ENCODE data around the gene DCAF6. TPM values are rescaled to one million over a fixed set of nuclear protein-coding genes. Genes with fewer than 3 reads are reported as not detected.
"Not testable (repeated sequence)": the region's sequence is repeated elsewhere in the genome, so short reads cannot be mapped to it uniquely, and the experiment has no call there.

The DCAF6 gene, protein sequence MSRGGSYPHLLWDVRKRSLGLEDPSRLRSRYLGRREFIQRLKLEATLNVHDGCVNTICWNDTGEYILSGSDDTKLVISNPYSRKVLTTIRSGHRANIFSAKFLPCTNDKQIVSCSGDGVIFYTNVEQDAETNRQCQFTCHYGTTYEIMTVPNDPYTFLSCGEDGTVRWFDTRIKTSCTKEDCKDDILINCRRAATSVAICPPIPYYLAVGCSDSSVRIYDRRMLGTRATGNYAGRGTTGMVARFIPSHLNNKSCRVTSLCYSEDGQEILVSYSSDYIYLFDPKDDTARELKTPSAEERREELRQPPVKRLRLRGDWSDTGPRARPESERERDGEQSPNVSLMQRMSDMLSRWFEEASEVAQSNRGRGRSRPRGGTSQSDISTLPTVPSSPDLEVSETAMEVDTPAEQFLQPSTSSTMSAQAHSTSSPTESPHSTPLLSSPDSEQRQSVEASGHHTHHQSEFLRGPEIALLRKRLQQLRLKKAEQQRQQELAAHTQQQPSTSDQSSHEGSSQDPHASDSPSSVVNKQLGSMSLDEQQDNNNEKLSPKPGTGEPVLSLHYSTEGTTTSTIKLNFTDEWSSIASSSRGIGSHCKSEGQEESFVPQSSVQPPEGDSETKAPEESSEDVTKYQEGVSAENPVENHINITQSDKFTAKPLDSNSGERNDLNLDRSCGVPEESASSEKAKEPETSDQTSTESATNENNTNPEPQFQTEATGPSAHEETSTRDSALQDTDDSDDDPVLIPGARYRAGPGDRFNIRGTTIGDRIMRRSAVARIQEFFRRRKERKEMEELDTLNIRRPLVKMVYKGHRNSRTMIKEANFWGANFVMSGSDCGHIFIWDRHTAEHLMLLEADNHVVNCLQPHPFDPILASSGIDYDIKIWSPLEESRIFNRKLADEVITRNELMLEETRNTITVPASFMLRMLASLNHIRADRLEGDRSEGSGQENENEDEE
- total RNA-seq (100 to 1,000 TPM in 1 of 4 donors, 10 to 100 TPM in 3; 79.6 to 102 (median 86.2) TPM), polyA plus RNA-seq (10 to 100 TPM; 33.6 to 49.0 (median 43.8) TPM)

DNA sequence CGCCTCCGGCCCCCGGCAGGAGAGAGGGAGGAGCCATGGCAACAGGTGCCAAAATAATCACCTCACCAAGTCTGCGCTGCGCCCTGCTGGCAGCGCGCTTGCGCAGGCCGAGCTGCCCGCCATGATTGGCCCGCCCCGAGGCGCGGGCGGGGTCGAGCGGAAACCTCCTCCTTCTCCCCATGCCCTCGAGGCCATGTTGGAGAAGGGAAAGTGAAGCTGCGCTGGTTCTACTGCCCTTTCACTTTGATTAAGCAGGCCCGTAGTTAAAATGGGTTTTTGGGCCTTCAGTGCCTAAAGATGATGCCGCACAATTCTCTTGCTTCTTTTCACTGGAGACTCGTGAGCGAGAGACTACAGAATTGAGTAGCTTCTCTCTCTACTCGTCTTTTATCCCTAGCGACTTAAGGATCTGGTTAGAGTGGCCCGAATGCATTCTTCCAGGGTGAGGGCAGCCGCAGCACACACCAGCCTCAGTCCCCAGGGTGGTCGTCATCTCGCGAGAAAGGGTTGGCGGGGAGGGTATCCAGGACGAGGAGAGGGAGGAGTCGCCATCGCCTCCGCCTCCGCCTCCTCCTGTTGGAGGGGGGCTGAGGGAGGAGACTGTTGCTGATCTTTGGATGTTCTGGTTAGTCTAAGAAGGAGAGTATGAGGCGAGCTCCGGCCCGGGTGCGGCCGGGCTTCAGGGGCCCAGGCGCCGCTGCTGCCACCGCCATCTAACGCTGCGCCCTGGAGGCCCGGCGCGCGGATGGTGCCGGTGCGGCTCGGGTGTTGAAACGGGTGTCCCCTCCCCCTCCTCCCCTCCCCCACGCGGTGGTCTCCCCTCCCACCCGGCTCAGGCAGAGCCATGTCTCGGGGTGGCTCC lies at the start of gene DCAF6:
Gene DCAF6 (plus strand): TSS at position 616 of the 862 bp plus-strand sequence. CDS start 229 bp downstream, at position 845.
- Histone ChIP-seq H3K9me3 (no peaks in the 10 kb centered on the region), H3K4me3 (peak within 1 kb of the TSS; percentile 70 to 99 (median 86)), H3K36me3 (no peaks in the 10 kb centered on the region), H3K27me3 (no peaks in the 10 kb centered on the region), H3K4me1 (peaks cover 0 to 54% (median 43%) of the 10 kb centered on the region in 4 donors), H3K27ac (peak within 1 kb of the TSS; percentile 95 to 99 (median 96))
- peak; percentile 98 for DNase-seq
- intact Hi-C loops (cut with DNase I) = loop anchor here (5.0 kb wide), 5 partner anchors 146 to 714 kb away; partner anchors contain the start of genes MPZL1, POU2F1 and TIPRL
- WGBS, 2 donors = 0 to 1% methylated on average over 58 of the region's 58 CpGs
- TF ChIP-seq EP300 (IDR thresholded peaks at IDR 0.05) = peak in 1 of 4 donors; percentile 18
- peak; percentile 88 to 96 (median 96) for TF ChIP-seq POLR2AphosphoS5 (IDR thresholded peaks at IDR 0.05)
- TF ChIP-seq, protein P1, sequence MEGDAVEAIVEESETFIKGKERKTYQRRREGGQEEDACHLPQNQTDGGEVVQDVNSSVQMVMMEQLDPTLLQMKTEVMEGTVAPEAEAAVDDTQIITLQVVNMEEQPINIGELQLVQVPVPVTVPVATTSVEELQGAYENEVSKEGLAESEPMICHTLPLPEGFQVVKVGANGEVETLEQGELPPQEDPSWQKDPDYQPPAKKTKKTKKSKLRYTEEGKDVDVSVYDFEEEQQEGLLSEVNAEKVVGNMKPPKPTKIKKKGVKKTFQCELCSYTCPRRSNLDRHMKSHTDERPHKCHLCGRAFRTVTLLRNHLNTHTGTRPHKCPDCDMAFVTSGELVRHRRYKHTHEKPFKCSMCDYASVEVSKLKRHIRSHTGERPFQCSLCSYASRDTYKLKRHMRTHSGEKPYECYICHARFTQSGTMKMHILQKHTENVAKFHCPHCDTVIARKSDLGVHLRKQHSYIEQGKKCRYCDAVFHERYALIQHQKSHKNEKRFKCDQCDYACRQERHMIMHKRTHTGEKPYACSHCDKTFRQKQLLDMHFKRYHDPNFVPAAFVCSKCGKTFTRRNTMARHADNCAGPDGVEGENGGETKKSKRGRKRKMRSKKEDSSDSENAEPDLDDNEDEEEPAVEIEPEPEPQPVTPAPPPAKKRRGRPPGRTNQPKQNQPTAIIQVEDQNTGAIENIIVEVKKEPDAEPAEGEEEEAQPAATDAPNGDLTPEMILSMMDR (IDR thresholded peaks at IDR 0.05) = no peak
- TF ChIP-seq POLR2A (IDR thresholded peaks at IDR 0.05) = peak; percentile 76 to 90

DNA sequence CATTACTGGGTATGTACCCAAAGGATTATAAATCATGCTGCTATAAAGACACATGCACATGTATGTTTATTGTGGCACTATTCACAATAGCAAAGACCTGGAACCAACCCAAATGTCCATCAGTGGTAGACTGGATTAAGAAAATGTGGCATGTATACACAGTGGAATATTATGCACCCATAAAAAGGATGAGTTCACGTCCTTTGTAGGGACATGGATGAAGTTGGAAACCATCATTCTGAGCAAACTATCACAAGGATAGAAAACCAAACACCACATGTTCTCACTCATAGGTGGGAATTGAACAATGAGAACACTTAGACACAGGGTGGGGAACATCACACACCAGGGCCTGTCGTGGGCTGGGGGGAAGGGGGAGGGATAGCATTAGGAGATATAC lies 49.3 kb upstream of the DCAF6 start:
- DNase-seq; H3K36me3 ChIP-seq; H3K27ac ChIP-seq; intact Hi-C loops (cut with DNase I); H3K4me3 ChIP-seq; H3K9me3 ChIP-seq; H3K4me1 ChIP-seq; H3K27me3 ChIP-seq: not testable (repeated sequence)
- WGBS, 2 donors = 86 to 94% methylated on average over 2 of the region's 2 CpGs

DNA sequence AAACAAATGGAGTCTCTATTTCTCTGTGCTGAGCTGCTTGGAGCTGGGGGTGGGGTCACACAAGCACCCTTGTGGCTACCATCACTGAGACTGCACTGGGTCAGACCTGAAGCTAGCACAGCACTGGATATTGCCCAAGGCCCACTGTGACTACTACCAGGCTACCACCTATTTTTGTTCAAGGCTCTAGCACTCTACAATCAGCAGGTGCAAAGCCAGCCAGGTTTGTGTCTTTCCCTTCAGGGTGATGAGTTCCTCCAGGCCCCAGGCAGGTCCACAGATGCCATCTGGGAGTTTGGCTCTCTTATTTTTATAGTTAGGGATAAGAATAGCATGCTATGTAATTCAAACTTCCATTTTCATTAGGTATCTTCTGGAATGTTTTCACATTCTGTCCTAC lies 46.1 kb upstream of the DCAF6 start:
- TF ChIP-seq, protein P1 (IDR thresholded peaks at IDR 0.05) = no peak
- TF ChIP-seq POLR2A (IDR thresholded peaks at IDR 0.05) = no peak
- TF ChIP-seq EP300 (IDR thresholded peaks at IDR 0.05) = no peak
- peak in 1 of 4 donors; percentile 45 for TF ChIP-seq POLR2AphosphoS5 (IDR thresholded peaks at IDR 0.05)
- Histone ChIP-seq H3K27ac (no peak overlapping the region), H3K4me1 (no peaks in the 10 kb centered on the region), H3K4me3 (no peak overlapping the region), H3K9me3 (no peaks in the 10 kb centered on the region), H3K27me3 (no peaks in the 10 kb centered on the region), H3K36me3 (no peaks in the 10 kb centered on the region)
- DNase-seq = no peak
- intact Hi-C loops (cut with DNase I) = no loop called here

DNA sequence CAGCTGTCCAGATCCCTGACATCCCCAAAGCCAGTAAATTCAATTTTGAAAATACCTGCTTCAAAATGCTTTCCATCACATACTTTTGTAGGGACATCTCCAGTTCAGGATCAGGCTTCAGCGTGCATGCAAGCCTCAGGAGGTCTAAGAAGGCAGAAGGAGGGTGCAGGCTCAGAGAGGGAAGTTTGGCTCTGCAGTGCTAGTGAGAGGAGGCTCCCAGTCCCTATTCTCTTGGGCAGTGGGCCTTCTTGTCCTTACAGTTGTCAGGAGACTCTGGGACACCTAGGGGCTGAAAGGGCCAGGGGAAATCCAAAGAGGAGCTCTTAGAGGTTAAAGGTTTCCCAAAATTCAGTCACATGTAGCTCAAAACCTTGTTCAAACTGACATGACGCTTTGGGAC lies 42.7 kb upstream of the DCAF6 start:
- H3K4me1 ChIP-seq = peaks cover 0 to 1% (median 0%) of the 10 kb centered on the region in 4 donors
- no peak overlapping the region for H3K4me3 ChIP-seq
- DNase-seq = no peak
- no peak overlapping the region for H3K27ac ChIP-seq
- 86 to 87% methylated on average over 2 of the region's 2 CpGs for WGBS, 2 donors
- H3K9me3 ChIP-seq = no peaks in the 10 kb centered on the region
- no peak for TF ChIP-seq POLR2AphosphoS5 (IDR thresholded peaks at IDR 0.05)
- TF ChIP-seq, protein P1 (IDR thresholded peaks at IDR 0.05) = no peak
- TF ChIP-seq POLR2A (IDR thresholded peaks at IDR 0.05) = no peak
- no peak for TF ChIP-seq EP300 (IDR thresholded peaks at IDR 0.05)
- H3K36me3 ChIP-seq = no peaks in the 10 kb centered on the region
- intact Hi-C loops (cut with DNase I) = no loop called here
- no peaks in the 10 kb centered on the region for H3K27me3 ChIP-seq
